Stimulated activated CD8-positive, alpha-beta memory T cell treated with anti-CD3 and anti-CD28 coated beads, Interleukin-15, amount 100 ng/mL, for 24 hours (primary cell): ENCODE data around the gene RHOB.
"Not testable (repeated sequence)": the region's sequence is repeated elsewhere in the genome, so short reads cannot be mapped to it uniquely, and the experiment has no call there.

Experiments
- DNase-seq: peaks from one replicate; pipeline ENCODE4 v3.0.0-alpha.2; 2020; ENCODE audit warnings: low read depth

RHOB gene

DNA sequence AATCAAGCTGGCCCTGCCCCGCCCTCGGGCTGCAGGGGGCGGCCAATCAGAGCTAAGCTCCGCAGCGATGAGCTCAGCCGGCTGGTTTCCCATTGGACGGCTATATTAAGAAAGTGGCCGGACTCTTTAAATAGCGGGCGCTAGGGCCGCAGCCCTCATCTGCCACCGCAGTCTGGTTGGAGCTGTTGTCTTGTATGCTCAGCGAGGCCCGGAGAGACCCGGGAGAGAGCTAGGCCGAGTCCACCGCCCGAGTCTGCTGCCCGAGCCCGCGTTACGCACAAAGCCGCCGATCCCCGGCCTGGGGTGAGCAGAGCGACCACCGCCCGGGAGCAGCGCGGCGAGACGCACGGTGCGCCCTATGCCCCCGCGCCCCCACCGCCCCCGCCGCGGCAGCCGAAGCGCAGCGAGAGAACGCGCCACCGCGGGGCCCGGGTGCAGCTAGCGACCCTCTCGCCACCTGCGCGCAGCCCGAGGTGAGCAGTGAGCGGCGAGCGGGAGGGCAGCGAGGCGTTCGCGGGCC, at the start of gene RHOB:
RHOB (plus strand) TSS at position 158 of the 520 bp plus-strand sequence. CDS start 392 bp downstream, outside the sequence.
- peak; percentile 53 for DNase-seq

DNA sequence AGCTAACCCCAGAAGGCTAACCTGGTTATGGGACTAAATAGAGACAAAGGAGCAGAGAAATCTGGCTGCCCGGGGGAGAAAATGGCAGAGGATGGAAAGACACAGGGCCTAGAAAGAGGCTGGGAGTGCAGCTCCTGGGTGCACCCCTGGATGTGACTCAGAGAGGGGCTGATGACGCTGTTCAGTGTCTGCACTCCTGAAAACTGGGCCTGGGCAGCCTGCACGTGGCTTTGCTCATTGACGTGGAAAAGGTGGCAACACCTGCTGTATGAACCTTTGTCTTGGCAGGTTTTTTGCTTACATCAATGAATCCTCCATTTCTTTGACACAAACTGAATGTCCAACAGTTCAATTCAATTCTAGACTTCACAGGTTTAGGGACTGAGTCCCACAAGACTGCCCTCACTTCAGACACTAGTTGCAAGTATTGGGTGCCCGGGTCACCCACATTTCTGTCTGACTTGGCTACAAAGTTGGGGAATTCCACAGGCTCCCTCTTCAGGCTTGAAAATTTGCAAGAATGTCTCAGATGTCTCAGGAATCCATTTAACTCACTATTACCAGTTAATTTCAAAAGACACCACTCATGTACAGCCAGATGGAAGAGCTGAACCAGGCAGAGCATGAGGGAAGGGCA, 48.9 kb upstream of the RHOB start:
- DNase-seq: no peak

DNA sequence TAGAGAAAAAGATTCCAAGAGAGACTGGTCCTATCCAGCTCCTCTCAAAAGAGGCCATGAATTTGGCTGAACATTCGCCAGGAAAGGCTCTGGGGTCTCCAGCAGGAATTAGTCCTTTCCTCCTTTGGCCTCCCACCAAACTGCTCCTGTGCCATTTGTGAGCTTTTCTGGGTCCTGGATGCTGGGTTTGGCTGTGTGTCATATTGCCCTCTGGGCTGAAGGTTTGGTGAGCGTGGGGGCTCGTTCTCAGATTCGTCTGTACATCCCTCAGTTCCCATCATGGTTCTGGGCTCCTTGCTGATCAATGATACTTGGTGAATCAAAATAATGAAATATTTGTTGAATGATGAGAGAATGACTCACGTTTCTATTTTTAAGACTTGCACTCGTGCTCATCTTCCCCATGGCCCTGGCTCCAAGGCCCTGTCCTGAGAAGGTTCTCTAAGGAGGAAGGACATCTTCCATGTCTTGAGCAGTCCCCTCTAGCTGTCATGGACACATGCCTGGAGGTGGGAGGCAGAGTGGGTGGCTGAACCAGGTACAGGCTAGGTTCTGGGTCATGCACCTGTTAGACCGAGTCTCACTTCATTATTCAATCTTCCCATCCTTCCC, 47.8 kb upstream of the RHOB start:
- DNase-seq: no peak

DNA sequence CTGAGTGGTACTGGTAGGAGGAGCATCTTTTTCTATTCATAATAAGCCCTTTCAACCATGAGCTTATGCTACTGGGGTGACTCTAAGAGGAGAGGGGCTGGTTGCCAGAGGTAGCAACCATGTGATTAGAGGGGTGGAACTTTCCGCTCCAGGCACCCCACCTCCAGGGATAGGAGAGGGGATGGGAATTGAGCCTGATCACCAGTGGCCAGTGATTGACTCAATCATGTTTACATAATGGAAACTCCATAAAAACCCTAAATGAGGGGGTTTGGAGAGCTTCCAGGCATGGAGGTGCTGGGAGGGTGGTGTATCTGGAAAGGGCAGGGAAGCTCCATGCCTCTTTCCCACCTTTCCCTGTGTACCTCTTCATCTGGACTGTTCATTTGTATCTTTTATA, 46.6 kb upstream of the RHOB start:
- DNase-seq: no peak

DNA sequence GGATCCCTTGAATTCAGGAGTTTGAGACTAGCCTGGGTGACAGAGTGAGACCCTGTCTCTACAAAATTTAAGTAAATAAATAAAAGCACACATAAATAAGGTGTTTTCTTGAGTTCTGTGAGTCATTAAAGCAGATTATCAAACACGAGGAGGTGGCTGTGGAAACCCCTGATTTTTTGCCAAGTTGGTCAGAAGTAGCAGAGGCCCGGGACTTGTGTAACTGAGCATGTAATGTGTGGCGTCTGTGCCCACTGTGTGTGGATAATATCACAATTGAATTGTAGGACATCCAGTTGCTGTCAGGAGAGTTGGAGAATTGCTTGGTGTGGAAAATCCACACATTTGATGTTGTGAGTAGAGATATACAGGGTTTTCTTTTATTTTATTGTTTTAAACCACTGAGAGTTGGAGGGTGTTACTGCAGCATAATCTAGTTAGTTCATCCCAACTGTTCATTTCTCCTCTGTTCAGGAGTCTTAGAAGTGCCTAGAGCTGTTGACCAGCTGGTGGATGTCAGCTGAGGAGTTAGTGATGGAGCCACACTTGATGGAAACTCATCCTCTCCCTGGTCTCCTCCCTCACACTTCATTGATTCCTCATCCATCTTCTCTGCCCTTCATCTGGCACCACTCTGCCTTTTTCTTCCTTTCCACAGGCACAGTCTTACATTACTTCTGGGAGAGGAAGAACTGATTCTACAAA, 45.9 kb upstream of the RHOB start:
- no peak for DNase-seq

DNA sequence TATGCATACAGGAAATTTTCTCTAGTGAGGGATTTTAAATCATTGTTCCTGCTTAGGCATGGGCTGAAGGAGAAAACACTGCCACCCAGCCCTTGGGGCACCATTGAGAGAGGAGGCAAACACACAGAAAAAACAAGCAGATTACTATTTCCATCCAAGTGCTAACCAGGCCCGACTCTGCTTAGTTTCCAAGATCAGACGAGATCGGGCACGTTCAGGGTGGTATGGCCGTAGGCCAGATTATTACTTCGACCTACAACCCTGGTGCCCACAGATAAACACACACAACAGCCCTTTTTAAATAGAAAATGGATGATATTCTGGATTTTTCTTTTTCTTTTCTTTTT, 45.4 kb upstream of the RHOB start:
- DNase-seq: no peak

DNA sequence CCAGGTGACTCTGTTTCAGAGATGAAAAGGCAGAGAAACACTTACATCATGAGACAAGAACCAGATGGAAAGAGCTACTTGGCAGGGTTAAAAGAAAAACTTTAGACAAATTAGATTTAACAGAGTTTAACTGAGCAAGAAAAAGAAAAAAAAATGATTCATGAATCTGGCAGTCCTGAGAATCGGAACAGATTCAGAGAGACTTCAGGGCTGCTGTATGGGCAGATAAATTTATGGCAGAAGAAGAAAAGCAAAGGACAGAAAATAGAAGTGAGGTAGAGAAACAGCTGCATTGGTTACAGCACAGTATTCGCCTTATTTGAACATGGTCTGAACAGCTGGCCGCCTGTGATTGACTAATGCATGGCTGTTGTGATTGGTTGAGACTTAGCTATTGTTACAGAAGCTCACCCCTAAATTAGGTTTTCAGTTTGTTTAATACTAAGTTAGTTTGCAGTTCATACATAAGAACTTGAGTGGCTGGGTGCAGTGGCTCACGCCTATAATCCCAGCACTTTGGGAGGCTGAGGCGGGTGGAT, 43.0 kb upstream of the RHOB start:
- DNase-seq: no peak

DNA sequence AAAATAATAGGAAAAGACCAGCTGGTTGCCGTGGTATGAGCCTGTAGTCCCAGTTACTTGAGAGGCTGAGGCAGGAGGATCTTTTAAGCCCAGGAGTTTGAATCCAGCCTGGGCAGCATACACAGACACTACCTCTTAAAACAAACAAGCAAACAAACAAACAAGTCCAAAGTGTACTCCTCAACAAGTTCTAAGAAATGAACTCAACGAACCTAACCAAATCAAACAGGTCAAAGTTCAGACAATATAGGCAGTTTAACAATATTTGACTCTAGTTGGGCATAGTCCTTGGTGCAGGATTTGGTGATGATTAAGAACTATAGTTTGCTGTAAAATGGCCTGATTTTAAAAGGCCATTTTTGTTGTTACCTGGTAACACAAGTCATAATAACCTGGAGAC, 41.9 kb upstream of the RHOB start:
- no peak for DNase-seq

DNA sequence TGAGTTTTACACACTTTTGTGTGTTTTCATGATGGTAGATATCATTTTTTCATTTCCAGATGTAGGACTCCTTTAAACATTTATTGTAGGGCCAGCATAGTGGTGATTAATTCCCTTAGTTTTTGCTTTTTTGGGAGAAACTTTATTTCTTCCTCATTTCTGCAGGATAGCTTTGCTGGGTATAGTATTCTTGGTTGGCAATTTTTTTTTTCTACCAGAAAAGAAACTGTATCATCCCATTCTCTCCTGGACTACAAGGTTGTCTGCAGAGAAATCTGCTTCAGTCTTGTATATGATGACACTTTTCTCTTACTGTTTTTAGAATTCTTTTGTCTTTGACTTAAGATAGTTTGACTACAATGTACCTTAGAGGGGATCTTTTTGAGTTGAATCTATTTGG, 37.8 kb upstream of the RHOB start:
- DNase-seq: no peak

DNA sequence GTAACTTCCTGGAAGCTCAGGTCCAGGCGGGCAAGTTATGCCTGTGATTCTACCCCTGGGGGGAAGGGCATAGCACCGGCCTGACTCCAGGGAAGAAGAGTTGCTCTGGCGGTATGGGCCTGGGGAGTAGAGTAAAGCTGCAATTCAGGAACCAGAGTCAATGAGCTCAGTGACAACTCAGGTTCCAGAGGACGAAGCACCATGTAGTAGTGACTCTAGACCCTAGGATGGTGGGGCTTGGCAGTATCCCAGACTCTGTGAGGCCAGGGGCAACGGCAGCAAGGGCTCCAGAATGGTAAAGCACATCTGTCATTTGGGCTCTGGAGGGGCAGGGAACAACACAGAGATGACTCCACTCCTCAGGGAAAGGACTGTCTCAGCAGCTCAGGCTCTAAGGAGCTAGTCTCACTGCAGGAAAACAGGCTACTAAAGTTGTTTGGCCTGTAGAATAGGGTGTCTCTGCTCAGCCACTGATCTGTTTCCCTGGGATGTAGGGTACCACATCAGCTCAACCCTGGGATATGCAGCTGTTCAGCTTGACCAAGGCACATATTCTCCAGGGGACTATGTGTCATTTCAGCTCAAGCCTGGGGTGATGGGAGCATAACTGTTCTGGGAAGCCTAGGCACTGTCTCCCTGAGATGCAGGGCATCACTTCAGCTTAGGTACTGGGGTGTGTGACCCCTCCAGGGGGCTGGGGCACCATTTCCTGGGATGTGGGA, 36.2 kb upstream of the RHOB start:
- DNase-seq: no peak

DNA sequence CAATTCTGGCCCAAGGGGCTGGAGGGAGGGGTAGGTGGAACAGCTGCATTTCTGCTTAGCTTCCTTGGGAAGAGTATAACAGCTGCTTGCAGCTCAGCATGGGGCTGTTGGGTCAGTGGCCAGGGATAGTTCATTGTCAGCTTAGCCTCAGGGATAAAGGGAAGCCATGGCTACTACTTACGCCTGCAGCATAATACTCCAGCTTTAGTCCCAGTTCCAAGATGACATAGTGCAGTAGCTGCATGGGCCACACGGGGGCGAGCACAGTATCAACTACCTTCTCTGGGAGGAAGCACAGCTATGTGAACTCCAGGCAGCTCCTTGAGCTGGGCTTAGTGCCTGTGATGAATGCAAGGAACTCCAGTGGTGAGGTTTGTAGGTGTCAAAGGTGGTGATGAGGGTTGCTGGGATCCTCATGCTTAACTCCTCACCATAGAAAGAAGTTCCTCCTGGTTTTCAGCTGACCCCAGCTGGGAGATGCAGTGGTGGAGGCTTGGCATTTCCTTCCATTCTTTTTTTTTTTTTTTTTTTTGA, 35.4 kb upstream of the RHOB start:
- DNase-seq: peak; percentile 37

DNA sequence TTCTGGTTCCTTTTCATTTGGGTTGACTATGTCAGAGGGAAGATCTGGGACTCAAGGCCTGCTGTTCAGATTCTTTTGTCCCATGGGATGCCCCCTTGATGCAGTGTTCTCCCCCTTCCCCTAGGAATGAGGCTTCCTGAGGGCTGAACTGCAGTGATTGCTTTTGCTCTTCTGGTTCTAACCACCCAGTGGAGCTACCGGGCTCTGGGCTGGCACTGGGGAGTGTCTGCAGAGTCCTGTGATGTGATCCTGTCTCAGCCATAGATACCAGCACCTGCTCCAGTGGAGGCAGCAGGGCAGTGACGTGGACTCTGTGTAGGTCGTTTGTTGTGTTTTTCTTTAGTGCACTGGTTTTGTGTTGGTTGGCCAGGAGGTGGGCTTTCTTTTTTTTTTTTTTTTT, 32.1 kb upstream of the RHOB start:
- DNase-seq: no peak

DNA sequence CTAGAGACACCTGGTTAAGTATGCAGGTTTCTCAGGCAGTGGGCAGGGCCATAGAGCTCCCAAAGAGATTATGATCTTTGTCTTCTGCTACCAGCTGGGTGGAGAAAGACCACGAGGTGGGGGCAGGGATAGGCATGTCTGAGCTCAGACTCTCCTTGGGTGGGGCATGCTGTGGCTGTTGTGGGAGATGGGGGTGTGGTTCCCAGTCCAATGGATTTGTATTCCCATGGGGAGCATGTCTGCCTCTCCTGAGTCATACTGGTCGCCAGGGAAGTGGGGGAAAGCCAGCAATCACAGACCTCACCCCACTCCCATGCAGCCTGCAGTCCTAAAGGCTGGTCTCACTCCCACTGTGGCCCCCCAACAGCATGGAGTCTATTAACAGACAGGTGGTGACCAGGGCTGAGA, 31.4 kb upstream of the RHOB start:
- DNase-seq: no peak

DNA sequence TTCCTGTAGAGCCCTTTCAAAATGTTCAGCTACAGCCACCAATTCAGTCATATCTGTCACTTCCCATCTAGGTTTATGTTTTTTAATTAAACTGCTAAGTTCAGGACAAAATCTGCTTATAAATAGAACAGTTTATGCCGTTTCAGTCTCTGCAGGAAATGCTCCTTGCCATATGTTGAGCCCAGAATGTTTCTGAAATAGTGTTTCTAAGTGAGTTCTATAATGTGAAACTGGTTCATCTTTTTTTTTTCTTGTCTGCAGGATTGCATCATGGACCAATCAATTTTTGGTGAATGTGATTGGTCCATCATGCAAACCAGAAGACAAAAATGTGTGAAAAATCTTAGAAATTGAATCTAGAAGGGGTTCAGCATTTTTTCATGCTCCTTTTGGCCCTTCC, 30.2 kb upstream of the RHOB start:
- DNase-seq: no peak

DNA sequence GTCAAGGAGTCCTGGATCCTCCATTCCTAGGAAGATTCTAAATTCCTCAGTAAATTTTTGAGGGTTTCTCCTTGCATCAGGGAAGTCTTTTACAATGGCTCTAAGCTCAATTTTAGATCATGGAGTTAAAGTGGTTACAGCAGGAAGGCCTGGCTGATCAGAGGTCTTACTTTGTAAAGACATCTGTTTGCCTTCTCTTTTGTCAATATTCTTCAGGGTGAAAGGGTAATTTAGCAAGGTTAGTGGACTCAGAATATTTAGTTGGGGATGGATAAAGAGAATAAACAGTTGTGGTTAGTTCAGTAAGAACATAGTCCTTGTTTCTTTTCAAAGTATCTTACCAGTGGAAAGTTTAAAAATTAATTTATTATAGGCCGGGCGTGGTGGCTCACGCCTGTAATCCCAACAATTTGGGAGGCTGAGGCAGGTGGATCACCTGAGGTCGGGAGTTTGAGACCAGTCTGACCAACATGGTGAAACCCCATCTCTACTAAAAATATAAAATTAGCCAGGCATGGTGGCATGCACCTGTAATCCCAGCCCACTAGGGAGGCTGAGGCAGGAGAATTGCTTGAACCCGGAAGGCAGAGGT, 29.5 kb upstream of the RHOB start:
- not testable (repeated sequence) for DNase-seq

DNA sequence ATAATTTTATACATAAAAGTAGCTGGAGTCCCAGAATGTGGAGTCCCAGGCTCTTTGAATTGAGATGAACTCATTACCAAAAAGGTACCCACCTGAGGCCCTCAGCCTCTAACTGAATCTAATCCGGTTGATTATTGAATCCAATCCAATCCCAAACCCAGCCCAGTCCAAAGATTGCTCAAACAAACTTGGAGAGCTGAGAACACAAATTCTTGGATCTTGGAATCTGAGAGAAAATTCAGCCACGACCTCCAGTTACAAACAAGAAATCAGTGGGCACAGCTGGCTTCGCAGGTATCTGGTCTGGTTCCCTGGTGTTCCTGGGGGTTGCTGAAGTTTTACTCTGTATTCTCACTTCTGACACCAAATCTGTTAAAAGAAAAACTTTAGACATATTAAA, 28.4 kb upstream of the RHOB start:
- DNase-seq: no peak

DNA sequence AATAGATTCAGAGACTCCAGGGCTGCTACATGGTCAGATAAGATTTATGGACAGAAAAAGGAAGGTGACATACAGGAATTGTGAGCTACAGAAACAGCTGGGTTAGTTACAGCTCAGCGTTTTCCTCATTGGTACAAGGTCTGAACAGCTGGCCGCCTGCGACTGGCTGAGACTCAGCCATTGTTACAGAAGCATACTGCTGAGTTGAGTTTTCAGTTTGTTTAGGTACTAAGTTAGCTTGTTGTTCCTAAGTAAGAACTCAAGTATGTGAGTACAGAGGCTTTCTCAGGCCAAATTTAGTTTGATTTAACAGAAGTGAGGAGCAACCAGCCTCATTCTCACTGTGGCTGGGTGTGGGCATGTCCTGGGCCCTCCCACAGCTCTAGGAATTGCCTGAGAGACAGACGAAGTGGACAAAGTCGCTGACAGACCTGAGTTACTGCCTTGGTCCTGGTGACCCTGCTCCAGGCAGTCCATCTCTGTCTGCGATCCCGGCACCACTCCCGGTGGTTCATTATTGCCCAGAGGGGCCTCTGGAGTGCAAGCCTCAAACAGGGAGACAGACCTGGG, 27.8 kb upstream of the RHOB start:
- DNase-seq: no peak

DNA sequence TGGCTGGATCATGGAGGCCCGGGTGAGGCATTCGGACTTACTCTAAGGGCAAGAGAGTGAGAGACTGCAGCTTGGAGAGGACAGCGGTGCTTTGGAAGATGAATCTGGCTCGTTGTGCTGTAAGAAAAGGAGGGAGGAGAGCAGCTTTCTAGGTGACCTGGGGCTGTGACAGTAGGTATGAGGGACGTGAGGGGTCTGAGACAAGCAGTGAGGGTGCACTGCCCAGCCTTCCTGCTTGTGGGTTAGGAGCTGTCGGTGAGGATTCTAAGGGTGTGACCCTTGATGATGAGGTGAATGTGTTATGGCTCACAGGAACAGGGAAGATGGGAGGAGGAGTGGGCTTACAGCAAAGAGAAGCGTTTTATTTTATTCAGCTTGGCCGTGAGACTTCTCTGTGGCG, 27.1 kb upstream of the RHOB start:
- no peak for DNase-seq

DNA sequence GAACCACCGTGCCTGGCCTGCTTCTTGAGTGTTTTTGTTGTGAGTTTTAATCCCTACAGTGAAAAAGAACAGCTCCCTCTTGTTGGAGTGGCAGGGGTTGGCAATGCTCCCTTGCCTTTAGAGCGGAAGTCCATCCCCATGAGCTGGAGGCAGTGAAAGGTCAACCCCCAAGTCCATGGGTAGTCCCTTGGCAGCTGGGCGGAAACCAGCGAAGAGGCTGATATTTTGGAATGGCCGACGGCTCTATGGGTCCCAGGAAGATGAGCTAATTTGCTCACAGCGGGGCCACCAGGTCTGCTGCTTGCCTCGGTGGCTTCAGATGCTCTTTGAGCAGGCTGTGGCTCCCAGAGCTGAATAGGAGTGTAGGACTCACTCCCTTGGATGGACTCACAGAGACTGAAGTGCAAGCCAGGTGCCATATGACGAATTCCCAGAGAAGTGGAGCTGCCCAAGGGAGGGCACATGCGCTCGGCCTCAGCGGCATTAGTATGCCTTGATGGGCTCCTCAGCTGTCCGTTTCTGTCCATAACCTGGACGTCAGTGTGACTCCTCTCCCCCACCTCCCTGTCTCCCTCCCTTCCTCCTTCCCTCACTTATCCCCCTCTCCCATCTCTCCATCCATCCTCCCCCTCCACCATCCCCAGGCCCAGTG, 25.4 kb upstream of the RHOB start:
- DNase-seq: no peak

DNA sequence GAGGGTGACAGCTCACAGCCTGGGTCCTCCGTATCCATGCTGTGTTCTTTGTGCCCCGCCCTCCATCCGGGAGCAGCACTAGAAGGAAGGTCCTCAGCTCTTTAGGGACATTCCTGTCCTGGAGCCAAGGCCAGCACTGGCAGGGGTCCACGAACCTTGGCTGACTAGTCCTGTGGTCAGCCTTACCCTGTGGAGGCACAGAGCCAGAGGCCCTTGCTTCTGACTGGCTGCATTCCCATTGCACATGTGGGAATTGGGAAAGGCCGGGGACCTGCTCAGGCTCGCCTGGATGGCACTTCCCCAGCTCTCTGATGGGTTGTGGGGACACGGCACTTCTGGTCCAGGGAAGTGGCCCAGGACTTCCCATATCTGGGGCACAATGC, 24.9 kb upstream of the RHOB start:
- DNase-seq: no peak
